H1 (cell line): ENCODE data around the gene DENND1A.

Experiments used
- ATF2 ChIP-seq: IDR thresholded peaks from 2 replicates; pipeline ENCODE4 v1.6.1; 2012; ENCODE audit warnings: low read length, inconsistent platforms
- ATF3 ChIP-seq: IDR thresholded peaks from 2 replicates; pipeline ENCODE4 v1.6.1; 2011; ENCODE audit warnings: low read depth, mild to moderate bottlenecking, low read length; ENCODE audit not compliant: insufficient read depth
- CEBPB ChIP-seq: IDR thresholded peaks from 2 replicates; pipeline ENCODE4 v1.6.1; 2012; ENCODE audit warnings: low read depth, low read length
- EZH2 ChIP-seq: fragments of 200-600 bp; sonication (generic); IDR thresholded peaks from 2 replicates; pipeline ENCODE4 v1.7.1; 2012; ENCODE audit warnings: low read depth, mild to moderate bottlenecking, moderate library complexity, low read length, inconsistent platforms; ENCODE audit not compliant: severe bottlenecking
- POLR2A ChIP-seq, 2 experiments: IDR thresholded peaks; 1 replicate in 1 of 2; 2 replicates in 1 of 2; pipeline ENCODE4 v1.6.1; 2011; ENCODE audit warnings: low read depth in 2 of 2, low read length in 2 of 2, mild to moderate bottlenecking in 2 of 2; ENCODE audit errors: control extremely low read depth in 1 of 2
- POLR2AphosphoS5 ChIP-seq: IDR thresholded peaks from 2 replicates; pipeline ENCODE4 v1.6.1; 2011; ENCODE audit warnings: low read depth, low read length
- TAF1 ChIP-seq: IDR thresholded peaks from 2 replicates; pipeline ENCODE4 v1.6.1; 2011; ENCODE audit warnings: mild to moderate bottlenecking, low read depth, low read length
- TBP ChIP-seq: IDR thresholded peaks from 2 replicates; pipeline ENCODE4 v1.6.1; 2011; ENCODE audit warnings: low read depth, low read length, improper control_type of control experiment
- TF ChIP-seq, protein P1 (sequence below), 3 experiments: IDR thresholded peaks; 1 replicate in 2 of 3; 2 replicates in 1 of 3; pipeline versions ENCODE4 v1.5.1 to v1.6.1; 2011; ENCODE audit warnings: low read length in 3 of 3, mild to moderate bottlenecking in 3 of 3, inconsistent platforms in 2 of 3, low read depth in 1 of 3, moderate library complexity in 1 of 3; ENCODE audit not compliant: insufficient read depth in 1 of 3; ENCODE audit errors: control extremely low read depth in 1 of 3

DNA sequence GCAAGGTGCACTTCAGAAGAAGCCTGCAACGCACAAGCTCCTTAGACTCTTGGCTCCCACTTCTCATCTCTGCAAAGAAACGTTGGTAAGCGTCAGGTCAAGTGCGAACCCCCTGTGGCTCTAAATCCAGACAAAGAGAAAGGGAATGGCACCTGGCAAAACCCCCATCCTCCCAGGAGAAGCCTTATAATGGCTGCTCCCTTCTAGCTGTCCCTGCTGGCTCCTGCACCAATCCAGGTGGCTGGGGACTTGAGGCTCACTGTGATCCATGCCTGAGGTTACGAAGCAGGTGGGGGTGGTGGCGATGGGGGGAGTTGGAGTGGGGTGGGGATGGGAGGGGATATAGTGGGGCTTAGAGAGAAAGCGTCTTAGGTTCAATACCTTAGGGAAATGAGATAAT lies 272.8 kb downstream of the DENND1A start:
- no peak for TF ChIP-seq ATF3
- TF ChIP-seq, protein P1, sequence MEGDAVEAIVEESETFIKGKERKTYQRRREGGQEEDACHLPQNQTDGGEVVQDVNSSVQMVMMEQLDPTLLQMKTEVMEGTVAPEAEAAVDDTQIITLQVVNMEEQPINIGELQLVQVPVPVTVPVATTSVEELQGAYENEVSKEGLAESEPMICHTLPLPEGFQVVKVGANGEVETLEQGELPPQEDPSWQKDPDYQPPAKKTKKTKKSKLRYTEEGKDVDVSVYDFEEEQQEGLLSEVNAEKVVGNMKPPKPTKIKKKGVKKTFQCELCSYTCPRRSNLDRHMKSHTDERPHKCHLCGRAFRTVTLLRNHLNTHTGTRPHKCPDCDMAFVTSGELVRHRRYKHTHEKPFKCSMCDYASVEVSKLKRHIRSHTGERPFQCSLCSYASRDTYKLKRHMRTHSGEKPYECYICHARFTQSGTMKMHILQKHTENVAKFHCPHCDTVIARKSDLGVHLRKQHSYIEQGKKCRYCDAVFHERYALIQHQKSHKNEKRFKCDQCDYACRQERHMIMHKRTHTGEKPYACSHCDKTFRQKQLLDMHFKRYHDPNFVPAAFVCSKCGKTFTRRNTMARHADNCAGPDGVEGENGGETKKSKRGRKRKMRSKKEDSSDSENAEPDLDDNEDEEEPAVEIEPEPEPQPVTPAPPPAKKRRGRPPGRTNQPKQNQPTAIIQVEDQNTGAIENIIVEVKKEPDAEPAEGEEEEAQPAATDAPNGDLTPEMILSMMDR (IDR thresholded peaks at IDR 0.05; ENCODE audit: control extremely low read depth in 1 of 3, insufficient read depth in 1 of 3, low read depth in 1 of 3, low read length in 3 of 3), result no peak
- TF ChIP-seq POLR2A (IDR thresholded peaks at IDR 0.05; ENCODE audit: control extremely low read depth in 1 of 2, low read depth in 2 of 2, low read length in 2 of 2), result no peak
- no peak for TF ChIP-seq ATF2
- TF ChIP-seq CEBPB, result no peak
- no peak for TF ChIP-seq TBP
- TF ChIP-seq EZH2, result no peak
- no peak for TF ChIP-seq TAF1
- no peak for TF ChIP-seq POLR2AphosphoS5
